ENCODE measurements around the gene ATAD1.
"Not testable (repeated sequence)": the region's sequence is repeated elsewhere in the genome, so short reads cannot be mapped to it uniquely, and the experiment has no call there.

The ATAD1 gene

GRCh38 chr10:87740254-87740655 is 77.8 kb downstream of the ATAD1 start:
- TF ChIP-seq CTCF (IDR thresholded peaks at IDR 0.05; ENCODE audit: insufficient read depth, low read length, poor library complexity, severe bottlenecking) = no peak
- no peak for DNase-seq (ENCODE audit: extremely low read depth, insufficient read length)

GRCh38 chr10:87739703-87740102 is 78.3 kb downstream of the ATAD1 start:
- Histone ChIP-seq H3K27me3 (replicated peaks; ENCODE audit: control insufficient read depth, insufficient read depth, low read length) (no peaks in the 10 kb centered on the region), H3K4me3 (replicated peaks; ENCODE audit: low read depth, low read length) (no peak overlapping the region), H3K36me3 (ENCODE audit: control insufficient read depth, insufficient read depth, low read length) (no peaks in the 10 kb centered on the region)
- TF ChIP-seq CTCF (IDR thresholded peaks at IDR 0.05; ENCODE audit: insufficient read depth, low read length, poor library complexity, severe bottlenecking) = no peak
- DNase-seq (ENCODE audit: extremely low read depth, insufficient read length) = no peak

More at GRCh38 chr10:87740254-87740655, 77.8 kb downstream of the ATAD1 start:
- Histone ChIP-seq H3K36me3 (ENCODE audit: control insufficient read depth, insufficient read depth, low read length) (no peaks in the 10 kb centered on the region), H3K27me3 (replicated peaks; ENCODE audit: control insufficient read depth, insufficient read depth, low read length) (no peaks in the 10 kb centered on the region), H3K4me3 (replicated peaks; ENCODE audit: low read depth, low read length) (no peak overlapping the region)

- not testable (repeated sequence) for DNase-seq (ENCODE audit: extremely low read depth, insufficient read length); H3K27me3 ChIP-seq (replicated peaks; ENCODE audit: control insufficient read depth, insufficient read depth, low read length); H3K36me3 ChIP-seq (ENCODE audit: control insufficient read depth, insufficient read depth, low read length)
Measured at GRCh38 chr10:87738253-87738652, 79.8 kb downstream of the ATAD1 start.

GRCh38 chr10:87734987-87735827 is 82.8 kb downstream of the ATAD1 start:
- no peak for DNase-seq (ENCODE audit: extremely low read depth, insufficient read length)
- Histone ChIP-seq H3K27me3 (replicated peaks; ENCODE audit: control insufficient read depth, insufficient read depth, low read length) (no peaks in the 10 kb centered on the region; the same call in 1 of the 2 replicates), H3K36me3 (ENCODE audit: control insufficient read depth, insufficient read depth, low read length) (no peaks in the 10 kb centered on the region), H3K4me3 (replicated peaks; ENCODE audit: low read depth, low read length) (no peak overlapping the region)
- peak; percentile 65 for TF ChIP-seq CTCF (IDR thresholded peaks at IDR 0.05; ENCODE audit: insufficient read depth, low read length, poor library complexity, severe bottlenecking)

More at GRCh38 chr10:87738253-87738652, 79.8 kb downstream of the ATAD1 start:
- H3K4me3 ChIP-seq (replicated peaks; ENCODE audit: low read depth, low read length) = not testable (repeated sequence)

DNA sequence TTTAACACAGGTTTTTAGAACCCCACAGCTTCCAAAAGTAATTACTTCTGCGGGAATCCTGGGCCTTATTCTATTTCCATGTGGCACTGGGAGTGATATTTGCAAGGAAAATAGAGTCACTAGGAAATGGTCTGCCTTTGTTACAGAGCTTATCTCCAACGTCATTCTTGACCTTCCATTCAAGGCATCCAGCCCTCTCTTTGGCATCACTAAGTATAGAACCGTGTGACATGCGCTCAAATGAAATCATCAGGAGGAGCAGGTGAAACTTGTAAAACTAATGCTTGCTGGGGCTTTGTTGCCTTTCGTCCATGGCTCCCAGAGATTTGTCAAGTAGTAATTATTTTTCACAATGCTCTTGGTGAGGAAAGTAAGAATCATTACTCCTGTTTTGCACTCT is 84.9 kb downstream of the ATAD1 start:
- H3K27me3 ChIP-seq (replicated peaks; ENCODE audit: control insufficient read depth, insufficient read depth, low read length) = no peaks in the 10 kb centered on the region; the same call in 1 of the 2 replicates
- H3K4me3 ChIP-seq (replicated peaks; ENCODE audit: low read depth, low read length) = no peak overlapping the region
- DNase-seq (ENCODE audit: extremely low read depth, insufficient read length) = no peak
- no peak for TF ChIP-seq CTCF (IDR thresholded peaks at IDR 0.05; ENCODE audit: insufficient read depth, low read length, poor library complexity, severe bottlenecking)
- H3K36me3 ChIP-seq (ENCODE audit: control insufficient read depth, insufficient read depth, low read length) = no peaks in the 10 kb centered on the region

DNA sequence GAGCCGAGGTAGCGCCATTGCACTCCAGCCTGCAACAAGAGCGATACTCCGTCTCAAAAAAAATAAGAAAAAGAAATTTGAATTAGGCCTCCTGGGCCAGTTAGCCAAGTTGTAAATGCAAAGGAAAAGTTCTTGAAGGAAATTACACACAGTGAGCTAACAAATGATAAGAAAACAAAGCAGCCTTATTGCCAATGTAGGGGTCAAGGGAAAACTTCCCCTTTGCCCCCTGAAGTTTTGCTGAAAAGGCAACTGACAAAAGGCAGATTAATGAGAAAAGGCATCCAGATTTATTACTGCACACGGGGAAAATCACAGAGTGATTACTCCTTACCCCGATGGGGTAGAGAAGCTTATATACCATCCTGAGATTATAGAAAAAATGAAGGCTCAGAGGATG is 88.1 kb downstream of the ATAD1 start:
- Histone ChIP-seq H3K4me3 (replicated peaks; ENCODE audit: low read depth, low read length) (no peak overlapping the region), H3K27me3 (replicated peaks; ENCODE audit: control insufficient read depth, insufficient read depth, low read length) (no peaks in the 10 kb centered on the region; the same call in 1 of the 2 replicates), H3K36me3 (ENCODE audit: control insufficient read depth, insufficient read depth, low read length) (no peaks in the 10 kb centered on the region)
- DNase-seq (ENCODE audit: extremely low read depth, insufficient read length) = no peak
- TF ChIP-seq CTCF (IDR thresholded peaks at IDR 0.05; ENCODE audit: insufficient read depth, low read length, poor library complexity, severe bottlenecking) = no peak
